H9 (cell line): ENCODE measurements around the gene FAM98C. TPM values are rescaled to one million over a fixed set of nuclear protein-coding genes. Genes with fewer than 3 reads are reported as not detected.

ENCODE experiments used
- DNase-seq: peaks from one replicate; pipeline ENCODE4 v3.0.0-alpha.2; 2017
- H2AFZ ChIP-seq: one replicate; pipeline ENCODE4 v1.6.1; 2013; ENCODE audit warnings: mild to moderate bottlenecking, low read length, control low read depth, moderate library complexity
- H2AK5ac ChIP-seq: 2 replicates; pipeline ENCODE4 v1.6.1; 2013; ENCODE audit warnings: low read length, control low read depth, mixed read lengths; ENCODE audit not compliant: insufficient read length
- H2BK120ac ChIP-seq: one replicate; pipeline ENCODE4 v1.6.1; 2013; ENCODE audit warnings: low read depth, mild to moderate bottlenecking, low read length, control low read depth, inconsistent platforms; ENCODE audit not compliant: poor library complexity, severe bottlenecking
- H2BK12ac ChIP-seq: 2 replicates; pipeline ENCODE4 v1.6.1; 2013; ENCODE audit warnings: low read length, control low read depth, mixed read lengths, low read depth; ENCODE audit not compliant: insufficient read length
- H2BK15ac ChIP-seq: 2 replicates; pipeline ENCODE4 v1.6.1; 2013; ENCODE audit warnings: low read depth, low read length, control low read depth
- H2BK20ac ChIP-seq: one replicate; pipeline ENCODE4 v1.6.1; 2013; ENCODE audit warnings: low read depth, mild to moderate bottlenecking, low read length, control low read depth, inconsistent platforms; ENCODE audit not compliant: poor library complexity, severe bottlenecking
- H2BK5ac ChIP-seq: 2 replicates; pipeline ENCODE4 v1.6.1; 2013; ENCODE audit warnings: low read length, control low read depth, mixed read lengths; ENCODE audit not compliant: insufficient read length
- H3K14ac ChIP-seq: 2 replicates; pipeline ENCODE4 v1.6.1; 2013; ENCODE audit warnings: low read length, control low read depth; ENCODE audit not compliant: insufficient read depth
- H3K18ac ChIP-seq: 2 replicates; pipeline ENCODE4 v1.6.1; 2013; ENCODE audit warnings: low read depth, mild to moderate bottlenecking, mixed read lengths, low read length, control low read depth; ENCODE audit not compliant: insufficient read length
- H3K23ac ChIP-seq: 2 replicates; pipeline ENCODE4 v1.6.1; 2013; ENCODE audit warnings: low read length, control low read depth, mixed read lengths, low read depth; ENCODE audit not compliant: insufficient read length
- H3K23me2 ChIP-seq: 2 replicates; pipeline ENCODE4 v1.6.1; 2013; ENCODE audit warnings: low read depth, mild to moderate bottlenecking, mixed read lengths, low read length, control low read depth; ENCODE audit not compliant: insufficient read length, poor library complexity, severe bottlenecking
- H3K27ac ChIP-seq: 2 replicates; pipeline ENCODE4 v1.5.1; 2013; ENCODE audit warnings: low read length, control low read depth, mixed read lengths, low read depth; ENCODE audit not compliant: insufficient read length
- H3K27me3 ChIP-seq: 2 replicates; pipeline ENCODE4 v1.6.1; 2013; ENCODE audit warnings: low read length, control low read depth, inconsistent platforms; ENCODE audit not compliant: insufficient read depth
- H3K4ac ChIP-seq: 2 replicates; pipeline ENCODE4 v1.6.1; 2013; ENCODE audit warnings: low read depth, mild to moderate bottlenecking, control low read depth, inconsistent platforms, low read length, moderate library complexity
- H3K4me1 ChIP-seq: 2 replicates; pipeline ENCODE4 v1.6.1; 2013; ENCODE audit warnings: low read length, control low read depth, inconsistent platforms; ENCODE audit not compliant: insufficient read depth
- H3K4me2 ChIP-seq: 2 replicates; pipeline ENCODE4 v1.6.1; 2013; ENCODE audit warnings: low read length, control low read depth, mixed read lengths; ENCODE audit not compliant: insufficient read length, insufficient read depth
- H3K56ac ChIP-seq: 2 replicates; pipeline ENCODE4 v1.6.1; 2013; ENCODE audit warnings: low read depth, mild to moderate bottlenecking, mixed read lengths, low read length, control low read depth; ENCODE audit not compliant: insufficient read length
- H3K79me1 ChIP-seq: 2 replicates; pipeline ENCODE4 v1.6.1; 2013; ENCODE audit warnings: low read depth, mild to moderate bottlenecking, moderate library complexity, low read length, control low read depth, inconsistent platforms; ENCODE audit not compliant: insufficient read depth, poor library complexity, severe bottlenecking
- H3K79me2 ChIP-seq: 2 replicates; pipeline ENCODE4 v1.6.1; 2013; ENCODE audit warnings: low read length, control low read depth, inconsistent platforms; ENCODE audit not compliant: insufficient read depth
- H3K9ac ChIP-seq: 2 replicates; pipeline ENCODE4 v1.6.1; 2013; ENCODE audit warnings: low read length, control low read depth, mixed read lengths; ENCODE audit not compliant: insufficient read length; ENCODE audit errors: extremely low read depth
- H3K9me3 ChIP-seq: one replicate; pipeline ENCODE4 v1.6.1; 2013; ENCODE audit warnings: low read depth, low read length, inconsistent platforms; ENCODE audit not compliant: control insufficient read depth
- H3T11ph ChIP-seq: one replicate; pipeline ENCODE4 v1.6.1; 2013; ENCODE audit warnings: mild to moderate bottlenecking, low read length, control low read depth, inconsistent platforms
- H4K20me1 ChIP-seq: one replicate; pipeline ENCODE4 v1.6.1; 2013; ENCODE audit not compliant: control insufficient read depth, insufficient read length, insufficient read depth
- H4K5ac ChIP-seq: 2 replicates; pipeline ENCODE4 v1.6.1; 2013; ENCODE audit warnings: low read depth, mild to moderate bottlenecking, mixed read lengths, low read length, control low read depth; ENCODE audit not compliant: insufficient read length
- H4K8ac ChIP-seq: replicated peaks from 2 replicates; pipeline ENCODE4 v1.6.1; 2013; ENCODE audit warnings: low read length, control low read depth, mixed read lengths, low read depth; ENCODE audit not compliant: insufficient read length
- H4K91ac ChIP-seq: 2 replicates; pipeline ENCODE4 v1.6.1; 2013; ENCODE audit warnings: low read depth, mild to moderate bottlenecking, moderate library complexity, mixed read lengths, low read length, control low read depth; ENCODE audit not compliant: insufficient read length
- H3K27ac Mint-ChIP-seq, 3 experiments: 2 replicates in 2 of 3; 3 replicates in 1 of 3; pipeline ENCODE4 v1.8.0; 2020 to 2021; ENCODE audit warnings: mixed read lengths in 3 of 3, mild to moderate bottlenecking in 1 of 3, moderate library complexity in 1 of 3
- H3K27me3 Mint-ChIP-seq: 2 replicates; pipeline ENCODE4 v1.8.0; 2021; ENCODE audit warnings: low read depth, mild to moderate bottlenecking, moderate library complexity, mixed read lengths
- H3K36me3 Mint-ChIP-seq, 3 experiments: 2 replicates in 2 of 3; 3 replicates in 1 of 3; pipeline ENCODE4 v1.8.0; 2020 to 2021; ENCODE audit warnings: low read depth in 3 of 3, mixed read lengths in 3 of 3; ENCODE audit not compliant: insufficient read depth in 1 of 3
- H3K4me1 Mint-ChIP-seq, 2 experiments: 2 replicates each; pipeline ENCODE4 v1.8.0; 2020; ENCODE audit warnings: mixed read lengths in 2 of 2
- H3K4me3 Mint-ChIP-seq, 2 experiments: 2 replicates in 1 of 2; 3 replicates in 1 of 2; pipeline ENCODE4 v1.8.0; 2020 to 2021; ENCODE audit warnings: mild to moderate bottlenecking in 2 of 2, mixed read lengths in 2 of 2, moderate library complexity in 1 of 2
- H3K9me3 Mint-ChIP-seq, 2 experiments: 2 replicates in 1 of 2; 3 replicates in 1 of 2; pipeline ENCODE4 v1.8.0; 2020; ENCODE audit warnings: mild to moderate bottlenecking in 2 of 2, mixed read lengths in 2 of 2, moderate library complexity in 1 of 2
- CTCF ChIP-seq: fragments of 200-600 bp; sonication (generic); conservative IDR thresholded peaks from 3 replicates; pipeline ENCODE4 v1.8.0; 2021; ENCODE audit warnings: antibody characterized with exemption, mild to moderate bottlenecking
- WGBS: extraction: QIAGEN DNeasy Blood & Tissue Kit; methylation state at CpG from one replicate; pipeline ENCODE4 v1.1.7; 2013; ENCODE audit warnings: missing lambda C conversion rate, low lambda C conversion rate, mixed read lengths; ENCODE audit not compliant: insufficient read length; ENCODE audit errors: extremely low coverage; 5-methylcytosine and 5-hydroxymethylcytosine counted together
- total RNA-seq: library from RNA; stranded (reverse); gene quantifications from 2 replicates; pipeline ENCODE4 v1.2.1, GENCODE V29; 2021

FAM98C gene
- total RNA-seq, 1 experiment from 2014 or later = 16.4 TPM

DNA sequence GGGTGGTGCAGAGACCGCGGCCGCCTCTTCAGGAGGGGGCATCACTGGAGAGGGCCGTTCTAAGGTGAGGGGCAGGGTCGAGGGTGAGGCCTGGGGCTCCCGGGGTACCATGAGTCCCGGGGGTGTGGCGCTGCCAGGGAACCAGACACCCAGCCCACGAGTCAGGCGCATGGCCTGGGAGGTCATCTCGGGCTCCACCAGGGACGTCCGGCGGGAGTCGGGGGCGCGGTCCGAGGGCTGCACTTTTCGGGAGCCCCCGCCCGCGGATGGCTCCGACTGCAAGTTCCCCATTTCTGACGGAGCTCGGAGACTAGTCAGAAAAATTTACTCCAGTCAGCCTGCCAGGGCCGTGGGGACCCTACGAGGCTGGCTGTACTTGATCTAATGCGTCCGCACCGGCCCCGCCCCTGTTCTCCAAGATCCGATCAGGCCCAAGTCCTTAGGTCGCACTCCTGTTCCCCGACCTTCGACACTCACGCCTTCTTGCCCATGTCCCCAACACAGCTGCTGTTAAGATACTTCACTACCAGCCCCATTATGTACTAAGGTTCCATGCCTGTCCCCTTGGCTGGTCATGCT is 15.8 kb upstream of the FAM98C start:
- DNase-seq = no peak
- Histone ChIP-seq H3K56ac (no peak overlapping the region), H3K79me1 (no peaks in the 10 kb centered on the region), H4K20me1 (no peaks in the 10 kb centered on the region), H3K27me3 (no peaks in the 10 kb centered on the region), H2AK5ac (no peak overlapping the region), H3K4me2 (peak overlapping the region; percentile 88), H3T11ph (no peak overlapping the region), H3K9ac (no peak overlapping the region), H2BK15ac (no peak overlapping the region), H2BK12ac (no peak overlapping the region), H4K5ac (no peak overlapping the region), H4K8ac (no peak overlapping the region), H3K14ac (no peak overlapping the region), H2AFZ (no peak overlapping the region), H2BK5ac (no peak overlapping the region), H3K79me2 (no peaks in the 10 kb centered on the region; the same call in 1 of the 2 replicates), H3K9me3 (no peaks in the 10 kb centered on the region), H3K4me1 (no peaks in the 10 kb centered on the region; the same call in 1 of the 2 replicates), H2BK20ac (no peak overlapping the region), H3K4ac (no peak overlapping the region), H3K23me2 (peaks cover 35% of the 10 kb centered on the region), H3K27ac (no peak overlapping the region), H2BK120ac (no peak overlapping the region), H4K91ac (no peak overlapping the region), H3K18ac (no peak overlapping the region), H3K23ac (no peak overlapping the region)
- peaks cover 11 to 38% (median 26%) of the 10 kb centered on the region in 3 experiments for H3K36me3 Mint-ChIP-seq
- no peak for TF ChIP-seq CTCF
- peaks cover 31 to 43% of the 10 kb centered on the region in 2 experiments for H3K4me1 Mint-ChIP-seq
- peak overlapping the region; percentile 73 to 96 (median 88); a peak in 5 of 7 replicates for H3K27ac Mint-ChIP-seq
- no peaks in the 10 kb centered on the region for H3K9me3 Mint-ChIP-seq
- H3K4me3 Mint-ChIP-seq = peak overlapping the region; percentile 83 to 95
- H3K27me3 Mint-ChIP-seq = peaks cover 7% of the 10 kb centered on the region; the same call in 1 of the 2 replicates
- WGBS = no CpG with 5 or more reads among the region's 36 CpGs
